CD4-positive, CD25-positive, alpha-beta regulatory T cell (primary cell): Measurements from ENCODE around the gene ZDHHC14. TPM values are rescaled to one million over a fixed set of nuclear protein-coding genes. Genes with fewer than 3 reads are reported as not detected.
A peak's percentile ranks its signal among the peaks of the same experiment; 100 is the strongest.
"Not testable (repeated sequence)": the region's sequence is repeated elsewhere in the genome, so short reads cannot be mapped to it uniquely, and the experiment has no call there.

Experiments
- ATAC-seq, 2 donors: fragments of 150-1000 bp; cut with Tn5 transposase; one replicate each; pipeline ENCODE4 v1.10.0; 2021; ENCODE audit warnings: low read depth in 2 of 2, moderate number of reproducible peaks in 2 of 2, moderate library complexity in 1 of 2
- DNase-seq, 3 donors: peaks; one replicate each; pipeline versions ENCODE4 v3.0.0 to v3.0.0-alpha.2; 2012 to 2022; ENCODE audit warnings: mixed read lengths in 1 of 3
- H3K27ac ChIP-seq: one replicate; pipeline ENCODE4 v1.7.0; 2013; ENCODE audit warnings: mild to moderate bottlenecking, low read length; ENCODE audit not compliant: insufficient read depth, poor library complexity, severe bottlenecking
- H3K27me3 ChIP-seq: one replicate; pipeline ENCODE4 v1.7.0; 2013; ENCODE audit warnings: low read length; ENCODE audit not compliant: control insufficient read depth, insufficient read depth
- H3K36me3 ChIP-seq: one replicate; pipeline ENCODE4 v1.7.0; 2013; ENCODE audit warnings: mild to moderate bottlenecking, low read length, moderate library complexity; ENCODE audit not compliant: control insufficient read depth, insufficient read depth
- H3K4me1 ChIP-seq: 2 replicates; pipeline ENCODE4 v1.7.0; 2013; ENCODE audit warnings: mild to moderate bottlenecking, low read length; ENCODE audit not compliant: insufficient read depth, control insufficient read depth, poor library complexity, severe bottlenecking
- H3K4me3 ChIP-seq: one replicate; pipeline ENCODE4 v1.7.0; 2013; ENCODE audit warnings: low read depth, mild to moderate bottlenecking, low read length, moderate library complexity
- H3K9me3 ChIP-seq, 2 experiments: 1 replicate in 1 of 2; 2 replicates in 1 of 2; pipeline ENCODE4 v1.7.0; 2013; ENCODE audit warnings: low read length in 2 of 2, mild to moderate bottlenecking in 1 of 2, moderate library complexity in 1 of 2; ENCODE audit not compliant: control insufficient read depth in 2 of 2
- H3K27ac Mint-ChIP-seq, 3 donors: one replicate each; pipeline ENCODE4 v1.8.0; 2020 to 2022; ENCODE audit warnings: mild to moderate bottlenecking in 3 of 3, mixed read lengths in 3 of 3, moderate library complexity in 2 of 3
- H3K27me3 Mint-ChIP-seq: one replicate; pipeline ENCODE4 v1.8.0; 2022; ENCODE audit warnings: mild to moderate bottlenecking, mixed read lengths
- H3K36me3 Mint-ChIP-seq: one replicate; pipeline ENCODE4 v1.8.0; 2020; ENCODE audit warnings: mixed read lengths
- H3K4me1 Mint-ChIP-seq, 4 donors: one replicate each; pipeline ENCODE4 v1.8.0; 2020 to 2022; ENCODE audit warnings: mixed read lengths in 4 of 4, mild to moderate bottlenecking in 1 of 4
- H3K4me3 Mint-ChIP-seq, 4 donors: one replicate each; pipeline ENCODE4 v1.8.0; 2020 to 2022; ENCODE audit warnings: mild to moderate bottlenecking in 4 of 4, mixed read lengths in 4 of 4, moderate library complexity in 3 of 4
- H3K9me3 Mint-ChIP-seq, 7 donors: one replicate each; pipeline ENCODE4 v1.8.0; 2020 to 2022; ENCODE audit warnings: mixed read lengths in 7 of 7, mild to moderate bottlenecking in 3 of 7, moderate library complexity in 2 of 7
- polyA plus RNA-seq, 4 donors: library from polyadenylated mRNA; unstranded; fragments of 300-500 nt; fragmentation: Illumina TruSeq; gene quantifications; one replicate each; pipeline ENCODE4 v1.2.3, GENCODE V29; 2021
- total RNA-seq: library from RNA; stranded (reverse); gene quantifications from one replicate; pipeline ENCODE4 v1.2.3, GENCODE V29; 2022

The ZDHHC14 gene
- total and polyA plus RNA-seq, 5 donors from 2014 or later, result 0.29 to 4.2 (median 1.0) TPM

- peaks cover 0 to 16% (median 2%) of the 10 kb centered on the region in 7 donors for H3K9me3 Mint-ChIP-seq
These were observed 7.9 kb downstream of the ZDHHC14 start for GRCh38 chr6:157388924-157389323.

GRCh38 chr6:157390273-157391060, 9.5 kb downstream of the ZDHHC14 start:
- H3K9me3 ChIP-seq, result peaks cover 11 to 13% of the 10 kb centered on the region in 2 experiments
- DNase-seq (no peak), ATAC-seq (no peak)
- peaks cover 0 to 6% (median 0%) of the 10 kb centered on the region in 4 donors for H3K4me1 Mint-ChIP-seq
- no peaks in the 10 kb centered on the region for H3K27me3 Mint-ChIP-seq
- no peaks in the 10 kb centered on the region for H3K36me3 Mint-ChIP-seq
- peaks cover 2% of the 10 kb centered on the region for H3K27me3 ChIP-seq
- H3K27ac Mint-ChIP-seq, result no peak overlapping the region
- H3K4me3 ChIP-seq, result no peak overlapping the region
- H3K4me1 ChIP-seq, result no peaks in the 10 kb centered on the region
- H3K9me3 Mint-ChIP-seq, result peaks cover 0 to 16% (median 2%) of the 10 kb centered on the region in 7 donors
- no peak overlapping the region for H3K27ac ChIP-seq
- no peak overlapping the region for H3K4me3 Mint-ChIP-seq
- H3K36me3 ChIP-seq, result no peaks in the 10 kb centered on the region

More at GRCh38 chr6:157388924-157389323, 7.9 kb downstream of the ZDHHC14 start:
- H3K9me3 ChIP-seq, result peaks cover 11 to 13% of the 10 kb centered on the region in 2 experiments
- DNase-seq (no peak), ATAC-seq (no peak)
- H3K27ac ChIP-seq, result no peak overlapping the region
- Mint-ChIP-seq H3K36me3 (no peaks in the 10 kb centered on the region), H3K4me3 (peak overlapping the region in 1 of 4 donors; percentile 51), H3K27me3 (no peaks in the 10 kb centered on the region), H3K27ac (no peak overlapping the region), H3K4me1 (peaks cover 0 to 6% (median 2%) of the 10 kb centered on the region in 4 donors)
- H3K4me3 ChIP-seq, result no peak overlapping the region
- no peaks in the 10 kb centered on the region for H3K4me1 ChIP-seq
- H3K27me3 ChIP-seq, result peaks cover 2% of the 10 kb centered on the region
- H3K36me3 ChIP-seq, result no peaks in the 10 kb centered on the region

GRCh38 chr6:157392927-157393668, 12.1 kb downstream of the ZDHHC14 start:
- DNase-seq (no peak), ATAC-seq (no peak)
- H3K27ac ChIP-seq, result no peak overlapping the region
- H3K4me1 Mint-ChIP-seq, result peaks cover 0 to 6% (median 0%) of the 10 kb centered on the region in 4 donors
- H3K4me1 ChIP-seq, result no peaks in the 10 kb centered on the region
- H3K27ac Mint-ChIP-seq, result no peak overlapping the region
- H3K36me3 Mint-ChIP-seq, result no peaks in the 10 kb centered on the region
- peaks cover 2% of the 10 kb centered on the region for H3K27me3 ChIP-seq
- peaks cover 11 to 13% of the 10 kb centered on the region in 2 experiments for H3K9me3 ChIP-seq
- H3K4me3 Mint-ChIP-seq, result no peak overlapping the region
- peaks cover 6% of the 10 kb centered on the region for H3K27me3 Mint-ChIP-seq
- H3K4me3 ChIP-seq, result no peak overlapping the region
- no peaks in the 10 kb centered on the region for H3K36me3 ChIP-seq
- H3K9me3 Mint-ChIP-seq, result peaks cover 0 to 16% (median 2%) of the 10 kb centered on the region in 7 donors

- Histone ChIP-seq H3K4me1 (no peaks in the 10 kb centered on the region), H3K9me3 (peaks cover 11 to 13% of the 10 kb centered on the region in 2 experiments), H3K27ac (no peak overlapping the region), H3K36me3 (no peaks in the 10 kb centered on the region), H3K4me3 (no peak overlapping the region), H3K27me3 (peaks cover 2% of the 10 kb centered on the region)
- DNase-seq, result no peak
- peaks cover 0 to 6% (median 0%) of the 10 kb centered on the region in 4 donors for H3K4me1 Mint-ChIP-seq
- H3K27ac Mint-ChIP-seq, result no peak overlapping the region
- no peak overlapping the region for H3K4me3 Mint-ChIP-seq
- no peaks in the 10 kb centered on the region for H3K36me3 Mint-ChIP-seq
- peaks cover 6% of the 10 kb centered on the region for H3K27me3 Mint-ChIP-seq
- ATAC-seq, result no peak
- H3K9me3 Mint-ChIP-seq, result peaks cover 0 to 16% (median 1%) of the 10 kb centered on the region in 7 donors
These were observed 12.8 kb downstream of the ZDHHC14 start for GRCh38 chr6:157393669-157394327.

GRCh38 chr6:157395199-157395598, 14.2 kb downstream of the ZDHHC14 start:
- not testable (repeated sequence) for DNase-seq, H3K27ac Mint-ChIP-seq, H3K36me3 ChIP-seq, H3K4me1 Mint-ChIP-seq, ATAC-seq, H3K4me1 ChIP-seq, H3K4me3 ChIP-seq, H3K36me3 Mint-ChIP-seq, H3K27me3 ChIP-seq, H3K4me3 Mint-ChIP-seq, H3K27me3 Mint-ChIP-seq, H3K27ac ChIP-seq
- peaks cover 9 to 13% of the 10 kb centered on the region in 2 experiments for H3K9me3 ChIP-seq
- peaks cover 0 to 14% (median 0%) of the 10 kb centered on the region in 7 donors for H3K9me3 Mint-ChIP-seq

GRCh38 chr6:157396026-157396425, 15.0 kb downstream of the ZDHHC14 start:
- Mint-ChIP-seq H3K36me3 (no peaks in the 10 kb centered on the region), H3K4me3 (no peak overlapping the region), H3K27ac (no peak overlapping the region), H3K27me3 (peaks cover 6% of the 10 kb centered on the region), H3K9me3 (peaks cover 0 to 7% (median 1%) of the 10 kb centered on the region in 7 donors), H3K4me1 (no peaks in the 10 kb centered on the region)
- DNase-seq (no peak), ATAC-seq (no peak)
- H3K27ac ChIP-seq, result no peak overlapping the region
- H3K27me3 ChIP-seq, result no peaks in the 10 kb centered on the region
- H3K9me3 ChIP-seq, result peaks cover 3 to 5% of the 10 kb centered on the region in 2 experiments
- no peak overlapping the region for H3K4me3 ChIP-seq
- no peaks in the 10 kb centered on the region for H3K4me1 ChIP-seq
- H3K36me3 ChIP-seq, result no peaks in the 10 kb centered on the region

GRCh38 chr6:157397660-157398059, 16.7 kb downstream of the ZDHHC14 start:
- Mint-ChIP-seq H3K27me3 (peaks cover 6% of the 10 kb centered on the region), H3K27ac (no peak overlapping the region), H3K36me3 (no peaks in the 10 kb centered on the region), H3K9me3 (peaks cover 0 to 1% (median 0%) of the 10 kb centered on the region in 7 donors), H3K4me1 (no peaks in the 10 kb centered on the region), H3K4me3 (no peak overlapping the region)
- H3K27me3 ChIP-seq, result no peaks in the 10 kb centered on the region
- H3K9me3 ChIP-seq, result no peaks in the 10 kb centered on the region
- H3K36me3 ChIP-seq, result no peaks in the 10 kb centered on the region
- H3K4me3 ChIP-seq, result no peak overlapping the region
- H3K27ac ChIP-seq, result no peak overlapping the region
- no peak for ATAC-seq
- no peak for DNase-seq
- no peaks in the 10 kb centered on the region for H3K4me1 ChIP-seq
